ENCODE data around the gene IL17RE. TPM values are rescaled to one million over a fixed set of nuclear protein-coding genes. Genes with fewer than 3 reads are reported as not detected.

IL17RE gene
- total RNA-seq, 1 experiment from 2014 or later, result 5.0 TPM

GRCh38 chr3:9903238-9903624 is 583 bp downstream of the IL17RE start:
- BruUV-seq (replicated peaks), result no TSS peak
- Mint-ChIP-seq H3K36me3 (ENCODE audit: insufficient read depth, unreplicated experiment) (peaks cover 9% of the 10 kb centered on the region), H3K4me3 (ENCODE audit: unreplicated experiment) (peak overlapping the region; percentile 79), H3K27me3 (ENCODE audit: insufficient read depth, unreplicated experiment) (no peaks in the 10 kb centered on the region), H3K9me3 (ENCODE audit: unreplicated experiment) (no peaks in the 10 kb centered on the region), H3K27ac (ENCODE audit: low read depth, unreplicated experiment) (peak overlapping the region; percentile 80), H3K4me1 (ENCODE audit: insufficient read depth, unreplicated experiment) (peaks cover 37% of the 10 kb centered on the region)
- ChIA-PET POLR2A (interaction anchor here (1.4 to 5.6 kb wide), 12 partner anchors 9 to 110 kb away, joined by 5 to 60 read pairs (median 10); partner anchors contain the start of genes ARPC4, CRELD1, IL17RC and TADA3), CTCF (interaction anchor here (0.5 to 2.4 kb wide), 9 partner anchors 10 to 64 kb away, joined by 3 to 11 read pairs (median 4); partner anchors contain the start of genes CRELD1 and RPUSD3)
- TF ChIP-seq, protein P1, sequence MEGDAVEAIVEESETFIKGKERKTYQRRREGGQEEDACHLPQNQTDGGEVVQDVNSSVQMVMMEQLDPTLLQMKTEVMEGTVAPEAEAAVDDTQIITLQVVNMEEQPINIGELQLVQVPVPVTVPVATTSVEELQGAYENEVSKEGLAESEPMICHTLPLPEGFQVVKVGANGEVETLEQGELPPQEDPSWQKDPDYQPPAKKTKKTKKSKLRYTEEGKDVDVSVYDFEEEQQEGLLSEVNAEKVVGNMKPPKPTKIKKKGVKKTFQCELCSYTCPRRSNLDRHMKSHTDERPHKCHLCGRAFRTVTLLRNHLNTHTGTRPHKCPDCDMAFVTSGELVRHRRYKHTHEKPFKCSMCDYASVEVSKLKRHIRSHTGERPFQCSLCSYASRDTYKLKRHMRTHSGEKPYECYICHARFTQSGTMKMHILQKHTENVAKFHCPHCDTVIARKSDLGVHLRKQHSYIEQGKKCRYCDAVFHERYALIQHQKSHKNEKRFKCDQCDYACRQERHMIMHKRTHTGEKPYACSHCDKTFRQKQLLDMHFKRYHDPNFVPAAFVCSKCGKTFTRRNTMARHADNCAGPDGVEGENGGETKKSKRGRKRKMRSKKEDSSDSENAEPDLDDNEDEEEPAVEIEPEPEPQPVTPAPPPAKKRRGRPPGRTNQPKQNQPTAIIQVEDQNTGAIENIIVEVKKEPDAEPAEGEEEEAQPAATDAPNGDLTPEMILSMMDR (IDR thresholded peaks at IDR 0.05; ENCODE audit: unreplicated experiment), result no peak
- DNase-seq (ENCODE audit: unreplicated experiment), result peak; percentile 30
- intact Hi-C loops (cut with micrococcal nuclease), result no loop called here

DNA sequence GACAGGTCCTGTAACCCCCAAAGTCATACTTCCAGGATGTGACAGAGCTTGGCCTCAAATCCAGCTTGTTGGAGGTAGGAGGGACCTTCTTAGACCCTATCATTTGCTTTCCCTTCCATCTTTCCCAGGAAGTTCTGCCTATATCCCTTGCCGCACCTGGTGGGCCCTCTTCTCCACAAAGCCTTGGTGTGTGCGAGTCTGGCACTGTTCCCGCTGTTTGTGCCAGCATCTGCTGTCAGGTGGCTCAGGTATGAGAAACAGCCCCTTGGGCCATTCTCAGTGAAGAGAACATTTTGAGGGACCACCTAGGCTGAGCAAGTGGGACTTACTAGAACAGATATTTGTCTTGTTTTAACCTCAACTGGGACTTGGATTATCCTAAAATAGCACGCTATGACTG is 1.3 kb downstream of the IL17RE start:
- no TSS peak for BruUV-seq (replicated peaks)
- ChIA-PET CTCF (interaction anchor here (2.4 kb wide), 1 partner anchor 9 kb away, joined by 11 read pairs; no protein-coding TSS in a partner anchor), POLR2A (interaction anchor here (2.2 to 5.6 kb wide), 6 partner anchors 9 to 29 kb away, joined by 10 to 60 read pairs (median 16); partner anchors contain the start of genes CRELD1 and IL17RC)
- H3K27me3 Mint-ChIP-seq (ENCODE audit: insufficient read depth, unreplicated experiment), result no peaks in the 10 kb centered on the region
- peak overlapping the region; percentile 79 for H3K4me3 Mint-ChIP-seq (ENCODE audit: unreplicated experiment)
- peaks cover 12% of the 10 kb centered on the region for H3K36me3 Mint-ChIP-seq (ENCODE audit: insufficient read depth, unreplicated experiment)
- no peaks in the 10 kb centered on the region for H3K9me3 Mint-ChIP-seq (ENCODE audit: unreplicated experiment)
- intact Hi-C loops (cut with micrococcal nuclease), result no loop called here
- TF ChIP-seq, protein P1 (IDR thresholded peaks at IDR 0.05; ENCODE audit: unreplicated experiment), result no peak
- no peak for DNase-seq (ENCODE audit: unreplicated experiment)
- peaks cover 30% of the 10 kb centered on the region for H3K4me1 Mint-ChIP-seq (ENCODE audit: insufficient read depth, unreplicated experiment)
- H3K27ac Mint-ChIP-seq (ENCODE audit: low read depth, unreplicated experiment), result peak overlapping the region; percentile 80

DNA sequence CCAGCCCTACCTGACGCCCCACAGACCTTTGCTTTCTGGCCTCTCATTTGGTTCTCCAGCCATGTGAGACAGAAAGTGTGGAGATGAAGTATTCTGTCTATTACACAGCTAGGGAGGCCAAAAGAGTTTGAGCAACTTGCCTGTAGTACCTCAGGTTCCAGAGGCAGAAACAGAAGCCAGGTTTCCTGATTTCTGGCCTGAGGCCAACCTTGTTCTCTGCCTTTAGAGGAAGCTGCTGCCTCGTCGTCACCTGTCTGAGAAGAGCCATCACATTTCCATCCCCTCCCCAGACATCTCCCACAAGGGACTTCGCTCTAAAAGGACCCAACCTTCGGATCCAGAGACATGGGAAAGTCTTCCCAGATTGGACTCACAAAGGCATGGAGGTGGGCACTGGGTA is 3.8 kb downstream of the IL17RE start:
- H3K27ac Mint-ChIP-seq (ENCODE audit: low read depth, unreplicated experiment), result no peak overlapping the region

DNA sequence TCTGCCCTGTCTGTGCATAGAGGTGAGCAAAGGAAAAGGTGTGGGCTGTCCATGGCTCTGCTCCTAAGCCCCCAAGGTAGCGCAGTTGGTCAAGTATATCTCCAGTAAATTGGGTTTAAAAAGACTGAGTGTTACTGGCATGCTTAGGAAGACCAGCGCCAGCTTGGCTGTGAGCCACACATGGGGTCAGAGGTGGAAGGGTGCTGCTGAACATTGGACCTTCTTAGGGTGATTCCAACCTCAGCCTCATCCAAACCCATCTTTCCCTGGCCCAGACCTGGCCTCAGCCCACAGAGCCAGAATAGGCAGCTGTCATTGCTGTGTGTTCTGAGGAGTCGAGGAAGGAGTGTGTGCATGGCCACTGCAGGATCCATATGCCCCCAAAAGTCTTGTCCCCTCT is 5.6 kb downstream of the IL17RE start:
- H3K9me3 Mint-ChIP-seq (ENCODE audit: unreplicated experiment), result no peaks in the 10 kb centered on the region
- ChIA-PET POLR2A (interaction anchor here (0.7 to 2.2 kb wide), 4 partner anchors 8 to 58 kb away, joined by 3 to 7 read pairs (median 4); partner anchors contain the start of gene IL17RC), CTCF (no interaction called here)
- H3K36me3 Mint-ChIP-seq (ENCODE audit: insufficient read depth, unreplicated experiment), result peaks cover 12% of the 10 kb centered on the region
- no TSS peak for BruUV-seq (replicated peaks)
- no peaks in the 10 kb centered on the region for H3K27me3 Mint-ChIP-seq (ENCODE audit: insufficient read depth, unreplicated experiment)
- peaks cover 18% of the 10 kb centered on the region for H3K4me1 Mint-ChIP-seq (ENCODE audit: insufficient read depth, unreplicated experiment)
- TF ChIP-seq, protein P1 (IDR thresholded peaks at IDR 0.05; ENCODE audit: unreplicated experiment), result no peak
- intact Hi-C loops (cut with micrococcal nuclease), result no loop called here
- H3K27ac Mint-ChIP-seq (ENCODE audit: low read depth, unreplicated experiment), result no peak overlapping the region
- no peak overlapping the region for H3K4me3 Mint-ChIP-seq (ENCODE audit: unreplicated experiment)
- DNase-seq (ENCODE audit: unreplicated experiment), result no peak

More for the DNA sequence above, 3.8 kb downstream of the IL17RE start:
- Mint-ChIP-seq H3K36me3 (ENCODE audit: insufficient read depth, unreplicated experiment) (peaks cover 12% of the 10 kb centered on the region), H3K4me3 (ENCODE audit: unreplicated experiment) (no peak overlapping the region), H3K27me3 (ENCODE audit: insufficient read depth, unreplicated experiment) (no peaks in the 10 kb centered on the region), H3K4me1 (ENCODE audit: insufficient read depth, unreplicated experiment) (peaks cover 21% of the 10 kb centered on the region), H3K9me3 (ENCODE audit: unreplicated experiment) (no peaks in the 10 kb centered on the region)
- CTCF ChIA-PET, result interaction anchor here (1.0 kb wide), 1 partner anchor 40 kb away, joined by 4 read pairs; no protein-coding TSS in a partner anchor
- POLR2A ChIA-PET, result interaction anchor here (1.3 to 5.5 kb wide), 2 partner anchors 10 to 12 kb away, joined by 4 to 29 read pairs; partner anchors contain the start of gene IL17RC
- no TSS peak for BruUV-seq (replicated peaks)
- DNase-seq (ENCODE audit: unreplicated experiment), result no peak
- TF ChIP-seq, protein P1 (IDR thresholded peaks at IDR 0.05; ENCODE audit: unreplicated experiment), result no peak
- intact Hi-C loops (cut with micrococcal nuclease), result no loop called here

Measured in MCF 10A (cell line).